Central memory CD8-positive, alpha-beta T cell (primary cell): ENCODE data around the gene CNTNAP2.

ENCODE experiments used
- ATAC-seq: fragments of 150-1000 bp; cut with Tn5 transposase; replicated peaks from 2 replicates; pipeline ENCODE4 v1.10.0; 2022; ENCODE audit warnings: mild to moderate bottlenecking, moderate FRiP score, moderate number of reproducible peaks; ENCODE audit not compliant: poor library complexity, severe bottlenecking; ENCODE audit errors: extremely low read depth
- DNase-seq, 2 donors: peaks; one replicate each; pipeline ENCODE4 v3.0.0; 2021; ENCODE audit warnings: low spot score in 2 of 2
- H3K27ac Mint-ChIP-seq: one replicate; pipeline ENCODE4 v1.8.0; 2022; ENCODE audit warnings: low read depth, mild to moderate bottlenecking, moderate library complexity, mixed read lengths
- H3K27me3 Mint-ChIP-seq: one replicate; pipeline ENCODE4 v1.8.0; 2022; ENCODE audit warnings: mixed read lengths
- H3K36me3 Mint-ChIP-seq: one replicate; pipeline ENCODE4 v1.8.0; 2022; ENCODE audit warnings: mild to moderate bottlenecking, moderate library complexity, mixed read lengths; ENCODE audit not compliant: insufficient read depth
- H3K4me1 Mint-ChIP-seq: one replicate; pipeline ENCODE4 v1.8.0; 2022; ENCODE audit warnings: mixed read lengths
- H3K4me3 Mint-ChIP-seq: one replicate; pipeline ENCODE4 v1.8.0; 2022; ENCODE audit warnings: mild to moderate bottlenecking, moderate library complexity, mixed read lengths
- H3K9me3 Mint-ChIP-seq: one replicate; pipeline ENCODE4 v1.8.0; 2022; ENCODE audit warnings: mixed read lengths

The CNTNAP2 gene

GRCh38 chr7:148374396-148375259 lies 2258.0 kb downstream of the CNTNAP2 start:
- H3K27me3 Mint-ChIP-seq, result peaks cover 25% of the 10 kb centered on the region
- no peak for DNase-seq
- H3K4me1 Mint-ChIP-seq, result no peaks in the 10 kb centered on the region
- H3K4me3 Mint-ChIP-seq, result no peak overlapping the region
- no peaks in the 10 kb centered on the region for H3K9me3 Mint-ChIP-seq
- H3K27ac Mint-ChIP-seq, result no peak overlapping the region
- peaks cover 1% of the 10 kb centered on the region for H3K36me3 Mint-ChIP-seq
- ATAC-seq, result no peak

GRCh38 chr7:148379677-148380076 lies 2263.1 kb downstream of the CNTNAP2 start:
- peaks cover 27% of the 10 kb centered on the region for H3K27me3 Mint-ChIP-seq
- H3K27ac Mint-ChIP-seq, result no peak overlapping the region
- H3K4me1 Mint-ChIP-seq, result no peaks in the 10 kb centered on the region
- H3K4me3 Mint-ChIP-seq, result no peak overlapping the region
- H3K36me3 Mint-ChIP-seq, result no peaks in the 10 kb centered on the region
- no peak for DNase-seq
- no peak for ATAC-seq
- H3K9me3 Mint-ChIP-seq, result no peaks in the 10 kb centered on the region

- no peak overlapping the region for H3K4me3 Mint-ChIP-seq
- ATAC-seq, result no peak
- DNase-seq, result no peak
- no peak overlapping the region for H3K27ac Mint-ChIP-seq
- no peaks in the 10 kb centered on the region for H3K9me3 Mint-ChIP-seq
- H3K36me3 Mint-ChIP-seq, result no peaks in the 10 kb centered on the region
- peaks cover 27% of the 10 kb centered on the region for H3K27me3 Mint-ChIP-seq
- no peaks in the 10 kb centered on the region for H3K4me1 Mint-ChIP-seq
Measured at GRCh38 chr7:148380596-148381419, 2264.2 kb downstream of the CNTNAP2 start.

GRCh38 chr7:148382596-148382995 lies 2266.0 kb downstream of the CNTNAP2 start:
- H3K27ac Mint-ChIP-seq, result no peak overlapping the region
- H3K9me3 Mint-ChIP-seq, result no peaks in the 10 kb centered on the region
- H3K4me1 Mint-ChIP-seq, result no peaks in the 10 kb centered on the region
- DNase-seq, result no peak
- no peak for ATAC-seq
- peaks cover 27% of the 10 kb centered on the region for H3K27me3 Mint-ChIP-seq
- H3K36me3 Mint-ChIP-seq, result no peaks in the 10 kb centered on the region
- no peak overlapping the region for H3K4me3 Mint-ChIP-seq

GRCh38 chr7:148383651-148384050 lies 2267.1 kb downstream of the CNTNAP2 start:
- Mint-ChIP-seq H3K4me3 (no peak overlapping the region), H3K27ac (no peak overlapping the region), H3K27me3 (peaks cover 27% of the 10 kb centered on the region), H3K36me3 (no peaks in the 10 kb centered on the region), H3K9me3 (no peaks in the 10 kb centered on the region), H3K4me1 (no peaks in the 10 kb centered on the region)
- no peak for DNase-seq
- no peak for ATAC-seq

- no peak for ATAC-seq
- no peaks in the 10 kb centered on the region for H3K36me3 Mint-ChIP-seq
Measured at GRCh38 chr7:148385009-148385682, 2268.5 kb downstream of the CNTNAP2 start.

GRCh38 chr7:148390381-148390780 lies 2273.8 kb downstream of the CNTNAP2 start:
- Mint-ChIP-seq H3K27me3 (peaks cover 22% of the 10 kb centered on the region), H3K36me3 (peaks cover 2% of the 10 kb centered on the region), H3K27ac (no peak overlapping the region), H3K9me3 (peaks cover 6% of the 10 kb centered on the region), H3K4me3 (no peak overlapping the region), H3K4me1 (no peaks in the 10 kb centered on the region)
- no peak for DNase-seq
- no peak for ATAC-seq

More at GRCh38 chr7:148385009-148385682, 2268.5 kb downstream of the CNTNAP2 start:
- Mint-ChIP-seq H3K27ac (no peak overlapping the region), H3K27me3 (peaks cover 29% of the 10 kb centered on the region), H3K4me3 (no peak overlapping the region), H3K9me3 (peaks cover 6% of the 10 kb centered on the region), H3K4me1 (no peaks in the 10 kb centered on the region)
- DNase-seq, result no peak

- Mint-ChIP-seq H3K4me1 (no peaks in the 10 kb centered on the region), H3K27me3 (peaks cover 34% of the 10 kb centered on the region), H3K4me3 (no peak overlapping the region), H3K9me3 (peaks cover 6% of the 10 kb centered on the region), H3K36me3 (peaks cover 2% of the 10 kb centered on the region), H3K27ac (no peak overlapping the region)
- DNase-seq, result no peak
- ATAC-seq, result no peak
Measured at GRCh38 chr7:148391591-148391990, 2275.0 kb downstream of the CNTNAP2 start.

- Mint-ChIP-seq H3K27me3 (peaks cover 53% of the 10 kb centered on the region), H3K4me1 (no peaks in the 10 kb centered on the region), H3K4me3 (no peak overlapping the region), H3K36me3 (peaks cover 2% of the 10 kb centered on the region), H3K9me3 (peaks cover under 1% of the 10 kb centered on the region), H3K27ac (no peak overlapping the region)
- ATAC-seq (no peak), DNase-seq (no peak)
Measured at GRCh38 chr7:148394582-148394981, 2278.0 kb downstream of the CNTNAP2 start.

GRCh38 chr7:148395352-148395811 lies 2278.8 kb downstream of the CNTNAP2 start:
- Mint-ChIP-seq H3K4me1 (no peaks in the 10 kb centered on the region), H3K9me3 (no peaks in the 10 kb centered on the region), H3K27me3 (peaks cover 60% of the 10 kb centered on the region), H3K27ac (no peak overlapping the region), H3K36me3 (peaks cover 2% of the 10 kb centered on the region), H3K4me3 (no peak overlapping the region)
- ATAC-seq (no peak), DNase-seq (no peak)

GRCh38 chr7:148395990-148396716 lies 2279.6 kb downstream of the CNTNAP2 start:
- DNase-seq (no peak), ATAC-seq (no peak)
- no peak overlapping the region for H3K4me3 Mint-ChIP-seq
- no peak overlapping the region for H3K27ac Mint-ChIP-seq
- H3K36me3 Mint-ChIP-seq, result peaks cover 2% of the 10 kb centered on the region
- H3K27me3 Mint-ChIP-seq, result peaks cover 68% of the 10 kb centered on the region
- no peaks in the 10 kb centered on the region for H3K4me1 Mint-ChIP-seq
- no peaks in the 10 kb centered on the region for H3K9me3 Mint-ChIP-seq

- Mint-ChIP-seq H3K27me3 (peaks cover 70% of the 10 kb centered on the region), H3K4me3 (no peak overlapping the region), H3K36me3 (peaks cover 2% of the 10 kb centered on the region), H3K27ac (no peak overlapping the region), H3K4me1 (no peaks in the 10 kb centered on the region), H3K9me3 (no peaks in the 10 kb centered on the region)
- no peak for DNase-seq
- ATAC-seq, result no peak
Measured at GRCh38 chr7:148397056-148397455, 2280.5 kb downstream of the CNTNAP2 start.
